Body of pancreas (tissue), 4 donors: Measurements from ENCODE around the gene DNTT.

Source experiments
- POLR2A ChIP-seq, 3 donors: fragments of 450-650 bp; IDR thresholded peaks; one replicate each; pipeline ENCODE4 v1.6.1; 2016; ENCODE audit warnings: antibody characterized with exemption in 3 of 3, mild to moderate bottlenecking in 2 of 3
- TF ChIP-seq, protein P1 (sequence below), 7 experiments: fragments of 450-650 bp in 4 of 7; fragments of 200-600 bp in 3 of 7; sonication (generic) in 3 of 7; IDR thresholded peaks; one replicate each; pipeline ENCODE4 v1.5.1; 2016 to 2019; ENCODE audit warnings: antibody characterized with exemption in 7 of 7

DNA sequence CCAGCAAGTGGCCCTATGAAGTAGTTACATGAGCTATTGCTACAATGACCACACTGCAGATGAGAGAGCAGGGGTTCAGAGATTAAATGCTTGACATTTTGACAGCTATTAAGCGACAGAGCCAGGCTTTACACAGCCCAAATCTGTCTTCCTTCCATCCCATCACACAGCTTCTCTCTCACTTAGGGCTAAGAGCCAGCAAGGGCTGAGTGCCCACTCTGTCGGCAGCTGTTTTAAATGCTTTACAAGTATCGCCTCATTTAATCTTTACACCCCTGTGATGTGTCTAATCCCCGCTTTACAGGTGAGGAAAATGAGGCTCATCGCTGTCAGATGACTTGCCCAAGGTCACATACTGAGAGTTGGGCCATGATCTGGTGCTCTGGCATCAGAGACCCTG, 69.8 kb downstream of the DNTT start:
- TF ChIP-seq, protein P1, sequence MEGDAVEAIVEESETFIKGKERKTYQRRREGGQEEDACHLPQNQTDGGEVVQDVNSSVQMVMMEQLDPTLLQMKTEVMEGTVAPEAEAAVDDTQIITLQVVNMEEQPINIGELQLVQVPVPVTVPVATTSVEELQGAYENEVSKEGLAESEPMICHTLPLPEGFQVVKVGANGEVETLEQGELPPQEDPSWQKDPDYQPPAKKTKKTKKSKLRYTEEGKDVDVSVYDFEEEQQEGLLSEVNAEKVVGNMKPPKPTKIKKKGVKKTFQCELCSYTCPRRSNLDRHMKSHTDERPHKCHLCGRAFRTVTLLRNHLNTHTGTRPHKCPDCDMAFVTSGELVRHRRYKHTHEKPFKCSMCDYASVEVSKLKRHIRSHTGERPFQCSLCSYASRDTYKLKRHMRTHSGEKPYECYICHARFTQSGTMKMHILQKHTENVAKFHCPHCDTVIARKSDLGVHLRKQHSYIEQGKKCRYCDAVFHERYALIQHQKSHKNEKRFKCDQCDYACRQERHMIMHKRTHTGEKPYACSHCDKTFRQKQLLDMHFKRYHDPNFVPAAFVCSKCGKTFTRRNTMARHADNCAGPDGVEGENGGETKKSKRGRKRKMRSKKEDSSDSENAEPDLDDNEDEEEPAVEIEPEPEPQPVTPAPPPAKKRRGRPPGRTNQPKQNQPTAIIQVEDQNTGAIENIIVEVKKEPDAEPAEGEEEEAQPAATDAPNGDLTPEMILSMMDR (IDR thresholded peaks at IDR 0.05), result no peak
- no peak for TF ChIP-seq POLR2A (IDR thresholded peaks at IDR 0.05)
